ENCODE results near the gene MYOM3. TPM values are rescaled to one million over a fixed set of nuclear protein-coding genes. Genes with fewer than 3 reads are reported as not detected.
"Not testable (repeated sequence)": the region's sequence is repeated elsewhere in the genome, so short reads cannot be mapped to it uniquely, and the experiment has no call there.

The MYOM3 gene
- total and polyA plus RNA-seq, 2 experiments from 2014 or later = 2.0 to 2.4 TPM

GRCh38 chr1:24048205-24048869 is 63.6 kb downstream of the MYOM3 start:
- H3K4me2 ChIP-seq = no peak overlapping the region
- H4K20me1 ChIP-seq (ENCODE audit: insufficient read depth, poor library complexity, severe bottlenecking) = no peaks in the 10 kb centered on the region
- H3K4me1 ChIP-seq (ENCODE audit: insufficient read depth) = no peaks in the 10 kb centered on the region
- no peak overlapping the region for H2AFZ ChIP-seq
- H3K27me3 ChIP-seq = no peaks in the 10 kb centered on the region
- H3K79me2 ChIP-seq = no peaks in the 10 kb centered on the region
- TF ChIP-seq CTCF (IDR thresholded peaks at IDR 0.05; ENCODE audit: poor library complexity) = no peak
- TF ChIP-seq EZH2 (IDR thresholded peaks at IDR 0.05; ENCODE audit: borderline replicate concordance) = no peak
- TF ChIP-seq EZH2phosphoT487 (IDR thresholded peaks at IDR 0.05; ENCODE audit: low read depth, severe bottlenecking, unreplicated experiment) = no peak
- no peaks in the 10 kb centered on the region for H3K9me2 ChIP-seq (replicated peaks; ENCODE audit: insufficient read depth)
- 89% methylated on average over 6 of the region's 6 CpGs for WGBS (ENCODE audit: low lambda C conversion rate, missing lambda C conversion rate)
- no peaks in the 10 kb centered on the region for H3K36me3 ChIP-seq (replicated peaks; ENCODE audit: insufficient read depth, low read depth)
- no peak overlapping the region for H3K4me3 ChIP-seq
- no peaks in the 10 kb centered on the region for H3K9me3 ChIP-seq (ENCODE audit: low read depth)
- H3K27ac ChIP-seq = no peak overlapping the region
- DNase-seq (ENCODE audit: low spot score) = no peak

- Histone ChIP-seq H3K27ac (no peak overlapping the region), H3K4me3 (no peak overlapping the region), H4K20me1 (ENCODE audit: insufficient read depth, poor library complexity, severe bottlenecking) (no peaks in the 10 kb centered on the region), H3K4me1 (ENCODE audit: insufficient read depth) (no peaks in the 10 kb centered on the region), H3K27me3 (no peaks in the 10 kb centered on the region), H3K9me3 (ENCODE audit: low read depth) (no peaks in the 10 kb centered on the region), H2AFZ (no peak overlapping the region), H3K36me3 (replicated peaks; ENCODE audit: insufficient read depth, low read depth) (no peaks in the 10 kb centered on the region), H3K9me2 (replicated peaks; ENCODE audit: insufficient read depth) (no peaks in the 10 kb centered on the region), H3K79me2 (no peaks in the 10 kb centered on the region), H3K4me2 (no peak overlapping the region)
- no peak for TF ChIP-seq EZH2 (IDR thresholded peaks at IDR 0.05; ENCODE audit: borderline replicate concordance)
- no peak for TF ChIP-seq CTCF (IDR thresholded peaks at IDR 0.05; ENCODE audit: poor library complexity)
- TF ChIP-seq EZH2phosphoT487 (IDR thresholded peaks at IDR 0.05; ENCODE audit: low read depth, severe bottlenecking, unreplicated experiment) = no peak
- 82% methylated on average over 3 of the region's 3 CpGs for WGBS (ENCODE audit: low lambda C conversion rate, missing lambda C conversion rate)
- DNase-seq (ENCODE audit: low spot score) = no peak
These were observed 64.8 kb downstream of the MYOM3 start for GRCh38 chr1:24047110-24047477.

GRCh38 chr1:24045771-24046170 is 66.2 kb downstream of the MYOM3 start:
- H3K27ac ChIP-seq = no peak overlapping the region
- 71% methylated on average over 2 of the region's 2 CpGs for WGBS (ENCODE audit: low lambda C conversion rate, missing lambda C conversion rate)

GRCh38 chr1:24044672-24045071 is 67.3 kb downstream of the MYOM3 start:
- H3K4me2 ChIP-seq; H3K27me3 ChIP-seq; H3K4me1 ChIP-seq (ENCODE audit: insufficient read depth); H3K36me3 ChIP-seq (replicated peaks; ENCODE audit: insufficient read depth, low read depth); H3K27ac ChIP-seq; H3K9me2 ChIP-seq (replicated peaks; ENCODE audit: insufficient read depth); H4K20me1 ChIP-seq (ENCODE audit: insufficient read depth, poor library complexity, severe bottlenecking); H3K79me2 ChIP-seq; DNase-seq (ENCODE audit: low spot score); H2AFZ ChIP-seq; H3K4me3 ChIP-seq; H3K9me3 ChIP-seq (ENCODE audit: low read depth): not testable (repeated sequence)
- WGBS (ENCODE audit: low lambda C conversion rate, missing lambda C conversion rate) = 100% methylated on average over 5 of the region's 5 CpGs

More at GRCh38 chr1:24045771-24046170, 66.2 kb downstream of the MYOM3 start:
- H3K79me2 ChIP-seq = no peaks in the 10 kb centered on the region
- no peak for DNase-seq (ENCODE audit: low spot score)
- H3K36me3 ChIP-seq (replicated peaks; ENCODE audit: insufficient read depth, low read depth) = no peaks in the 10 kb centered on the region
- no peak overlapping the region for H3K4me2 ChIP-seq
- H3K9me2 ChIP-seq (replicated peaks; ENCODE audit: insufficient read depth) = no peaks in the 10 kb centered on the region
- no peak overlapping the region for H3K4me3 ChIP-seq
- no peaks in the 10 kb centered on the region for H3K4me1 ChIP-seq (ENCODE audit: insufficient read depth)
- no peaks in the 10 kb centered on the region for H4K20me1 ChIP-seq (ENCODE audit: insufficient read depth, poor library complexity, severe bottlenecking)
- H3K27me3 ChIP-seq = no peaks in the 10 kb centered on the region
- TF ChIP-seq CTCF (IDR thresholded peaks at IDR 0.05; ENCODE audit: poor library complexity) (no peak), EZH2phosphoT487 (IDR thresholded peaks at IDR 0.05; ENCODE audit: low read depth, severe bottlenecking, unreplicated experiment) (no peak), EZH2 (IDR thresholded peaks at IDR 0.05; ENCODE audit: borderline replicate concordance) (no peak)
- no peaks in the 10 kb centered on the region for H3K9me3 ChIP-seq (ENCODE audit: low read depth)
- no peak overlapping the region for H2AFZ ChIP-seq
